Fibroblast of mammary gland (primary cell): ENCODE data around the gene OR11L1.

Experiments
- DNase-seq: peaks from one replicate; pipeline ENCODE4 v3.0.0-alpha.2; 2010; ENCODE audit warnings: low read depth
- H3K4me3 ChIP-seq: 2 replicates; pipeline ENCODE4 v1.5.1; 2011; ENCODE audit warnings: low read depth, mild to moderate bottlenecking, low read length, moderate library complexity; ENCODE audit not compliant: control insufficient read depth
- TF ChIP-seq, protein P1 (sequence below): conservative IDR thresholded peaks from 2 replicates; pipeline ENCODE4 v1.5.1; 2011; ENCODE audit warnings: low read depth, low read length, inconsistent platforms; ENCODE audit not compliant: control insufficient read depth, insufficient read depth

Gene OR11L1, protein sequence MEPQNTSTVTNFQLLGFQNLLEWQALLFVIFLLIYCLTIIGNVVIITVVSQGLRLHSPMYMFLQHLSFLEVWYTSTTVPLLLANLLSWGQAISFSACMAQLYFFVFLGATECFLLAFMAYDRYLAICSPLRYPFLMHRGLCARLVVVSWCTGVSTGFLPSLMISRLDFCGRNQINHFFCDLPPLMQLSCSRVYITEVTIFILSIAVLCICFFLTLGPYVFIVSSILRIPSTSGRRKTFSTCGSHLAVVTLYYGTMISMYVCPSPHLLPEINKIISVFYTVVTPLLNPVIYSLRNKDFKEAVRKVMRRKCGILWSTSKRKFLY

DNA sequence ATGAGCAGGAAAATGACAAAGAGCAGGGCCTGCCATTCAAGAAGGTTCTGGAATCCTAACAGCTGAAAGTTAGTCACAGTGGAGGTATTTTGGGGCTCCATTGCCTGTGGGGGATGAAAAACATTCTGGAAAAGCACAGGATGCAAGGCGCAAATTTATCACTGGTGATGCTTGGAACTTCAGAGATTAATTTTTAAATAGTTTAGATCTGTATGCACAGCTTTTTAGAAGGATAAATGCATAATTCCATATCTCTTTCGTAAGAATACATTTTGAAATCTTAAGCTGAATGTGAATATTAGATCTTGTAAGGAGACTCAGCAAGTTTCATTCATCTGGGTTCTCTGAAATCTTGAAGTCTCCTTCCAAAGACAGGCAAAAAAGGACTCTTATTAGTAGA lies at the start of gene OR11L1:
Gene OR11L1 (minus strand): TSS at position 101 of the 400 bp plus-strand sequence. CDS start 0 bp downstream, at position 101.
- TF ChIP-seq, protein P1, sequence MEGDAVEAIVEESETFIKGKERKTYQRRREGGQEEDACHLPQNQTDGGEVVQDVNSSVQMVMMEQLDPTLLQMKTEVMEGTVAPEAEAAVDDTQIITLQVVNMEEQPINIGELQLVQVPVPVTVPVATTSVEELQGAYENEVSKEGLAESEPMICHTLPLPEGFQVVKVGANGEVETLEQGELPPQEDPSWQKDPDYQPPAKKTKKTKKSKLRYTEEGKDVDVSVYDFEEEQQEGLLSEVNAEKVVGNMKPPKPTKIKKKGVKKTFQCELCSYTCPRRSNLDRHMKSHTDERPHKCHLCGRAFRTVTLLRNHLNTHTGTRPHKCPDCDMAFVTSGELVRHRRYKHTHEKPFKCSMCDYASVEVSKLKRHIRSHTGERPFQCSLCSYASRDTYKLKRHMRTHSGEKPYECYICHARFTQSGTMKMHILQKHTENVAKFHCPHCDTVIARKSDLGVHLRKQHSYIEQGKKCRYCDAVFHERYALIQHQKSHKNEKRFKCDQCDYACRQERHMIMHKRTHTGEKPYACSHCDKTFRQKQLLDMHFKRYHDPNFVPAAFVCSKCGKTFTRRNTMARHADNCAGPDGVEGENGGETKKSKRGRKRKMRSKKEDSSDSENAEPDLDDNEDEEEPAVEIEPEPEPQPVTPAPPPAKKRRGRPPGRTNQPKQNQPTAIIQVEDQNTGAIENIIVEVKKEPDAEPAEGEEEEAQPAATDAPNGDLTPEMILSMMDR: no peak
- DNase-seq: no peak
- no peak within 1 kb of the TSS for H3K4me3 ChIP-seq

DNA sequence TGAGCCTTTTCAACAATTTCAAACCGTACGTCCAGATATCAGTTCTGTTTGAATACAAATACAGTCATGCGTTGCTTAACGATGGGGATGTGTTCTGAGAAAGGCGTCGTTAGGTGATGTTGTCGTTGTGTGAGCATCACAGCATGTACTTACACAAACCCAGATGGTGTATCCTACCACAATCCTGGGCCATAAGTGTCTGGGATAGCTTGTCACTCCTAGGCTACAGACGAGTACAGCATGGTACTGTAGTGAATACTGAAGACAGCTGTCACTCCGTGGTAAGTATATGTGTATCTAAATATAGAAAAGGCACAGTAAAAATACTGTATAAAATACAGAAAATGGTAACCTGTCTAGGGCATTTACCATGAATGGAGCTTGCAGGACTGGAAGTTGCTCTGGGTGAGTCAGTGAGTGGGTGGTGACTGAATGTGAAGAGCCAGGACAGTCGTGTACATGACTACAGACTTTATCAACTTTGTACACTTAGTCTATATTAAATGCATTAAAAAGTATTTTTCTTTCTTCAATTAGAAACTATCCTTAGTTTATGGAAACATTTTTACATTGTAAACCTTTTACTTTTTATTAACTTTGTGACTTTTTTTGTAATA lies 43.2 kb upstream of the OR11L1 start:
- H3K4me3 ChIP-seq: no peak overlapping the region
- peak; percentile 1 for DNase-seq
- TF ChIP-seq, protein P1: no peak

DNA sequence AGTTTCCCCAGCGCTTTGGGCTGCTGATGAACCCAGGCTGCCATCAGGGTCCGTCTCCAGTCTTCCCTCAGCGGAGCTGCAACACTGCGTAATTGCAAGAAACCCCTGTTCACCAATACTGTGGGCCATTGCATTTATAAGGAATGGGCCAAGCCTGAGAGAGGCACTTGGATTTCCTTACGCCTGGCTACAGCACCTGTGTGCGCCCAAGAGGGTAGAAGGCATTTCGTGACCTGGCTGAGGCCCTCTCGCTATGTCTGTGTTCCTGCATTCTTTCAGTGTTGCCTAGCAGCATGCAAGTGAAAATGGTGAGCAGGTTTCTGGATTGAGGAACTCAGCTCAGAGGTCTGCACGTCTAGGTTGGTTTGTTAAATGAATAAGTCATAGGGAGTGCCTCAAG lies 41.6 kb upstream of the OR11L1 start:
- TF ChIP-seq, protein P1: no peak
- DNase-seq: no peak
- H3K4me3 ChIP-seq: no peak overlapping the region

DNA sequence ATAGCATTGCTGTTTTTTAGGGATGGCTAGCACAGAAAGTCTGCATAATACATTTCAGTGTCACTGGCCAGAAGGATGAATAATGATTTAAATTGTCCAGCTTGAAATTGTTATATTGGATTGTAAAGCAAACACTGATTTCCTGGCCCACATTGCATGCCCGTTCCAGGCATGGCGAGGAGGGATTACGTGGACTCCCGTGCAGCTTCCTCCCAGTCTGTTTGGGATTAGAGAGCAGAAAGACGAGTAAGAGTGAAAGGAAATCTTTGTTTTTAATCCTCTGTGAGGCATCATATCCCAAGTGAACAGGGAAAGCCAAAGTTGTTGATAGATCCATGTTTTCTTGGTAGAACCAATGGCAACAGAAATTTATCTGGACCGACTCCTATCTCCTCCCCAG lies 23.7 kb upstream of the OR11L1 start:
- DNase-seq: peak; percentile 14
- TF ChIP-seq, protein P1: no peak
- no peak overlapping the region for H3K4me3 ChIP-seq

DNA sequence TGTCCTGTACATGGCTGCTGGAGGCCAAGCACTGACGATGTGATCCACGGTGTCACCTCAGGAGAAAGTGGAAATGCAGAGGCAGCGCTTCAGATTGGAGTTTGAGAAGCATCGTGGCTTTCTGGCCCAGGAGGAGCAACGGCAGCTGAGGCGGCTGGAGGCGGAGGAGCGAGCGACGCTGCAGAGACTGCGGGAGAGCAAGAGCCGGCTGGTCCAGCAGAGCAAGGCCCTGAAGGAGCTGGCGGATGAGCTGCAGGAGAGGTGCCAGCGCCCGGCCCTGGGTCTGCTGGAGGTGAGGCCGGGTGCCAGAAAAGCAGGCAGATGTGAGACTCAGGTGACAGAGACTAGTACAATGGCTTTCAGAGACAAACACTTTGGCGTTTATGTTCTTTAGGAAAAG lies 22.9 kb upstream of the OR11L1 start:
- TF ChIP-seq, protein P1: no peak
- no peak for DNase-seq
- no peak overlapping the region for H3K4me3 ChIP-seq

DNA sequence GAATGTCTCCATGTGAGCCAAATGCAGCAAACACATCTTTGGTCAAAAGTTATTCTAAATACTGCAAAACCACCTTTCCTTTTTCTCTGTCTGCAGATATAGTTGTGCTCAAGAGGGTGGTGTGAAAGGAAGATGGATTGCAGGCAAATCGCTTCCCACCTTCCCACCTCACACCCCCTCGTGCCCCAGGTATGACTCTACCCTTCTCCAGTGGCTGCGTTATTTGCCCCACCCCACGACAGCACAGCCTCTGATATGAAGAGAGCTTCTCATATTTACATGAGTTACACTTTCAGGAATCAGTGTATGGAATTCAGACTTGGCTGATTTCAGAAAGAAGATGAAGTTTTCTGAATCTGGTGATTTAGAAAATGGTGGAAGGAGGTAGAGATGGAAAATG lies 21.1 kb upstream of the OR11L1 start:
- H3K4me3 ChIP-seq: no peak overlapping the region
- TF ChIP-seq, protein P1: no peak
- DNase-seq: no peak
